PFSK-1 (cell line): ENCODE results near the gene SEC14L6.

Experiments used
- FOXP2 ChIP-seq: optimal IDR thresholded peaks from 2 replicates; pipeline ENCODE3; 2011; ENCODE audit warnings: borderline replicate concordance, control low read depth, inconsistent platforms; ENCODE audit not compliant: insufficient read depth; ENCODE audit errors: extremely low read length, extremely low read depth
- POLR2AphosphoS5 ChIP-seq: IDR thresholded peaks from 2 replicates; pipeline ENCODE4 v1.6.1; 2012; ENCODE audit warnings: low read depth, mild to moderate bottlenecking, control low read depth, low read length, moderate library complexity
- SIN3A ChIP-seq: IDR thresholded peaks from 2 replicates; pipeline ENCODE4 v1.6.1; 2012; ENCODE audit warnings: mild to moderate bottlenecking, low read length, moderate library complexity, borderline replicate concordance; ENCODE audit not compliant: insufficient read depth
- TAF1 ChIP-seq: IDR thresholded peaks from 2 replicates; pipeline ENCODE4 v1.6.1; 2012; ENCODE audit warnings: low read length, control low read depth, borderline replicate concordance; ENCODE audit not compliant: insufficient read depth
- TF ChIP-seq, protein P1 (sequence below), 2 experiments: IDR thresholded peaks; 2 replicates each; pipeline versions ENCODE4 v1.6.1 to v1.8.0; 2011 to 2012; ENCODE audit warnings: low read depth in 2 of 2, low read length in 2 of 2, control low read depth in 1 of 2, inconsistent platforms in 1 of 2, mild to moderate bottlenecking in 1 of 2, moderate library complexity in 1 of 2; ENCODE audit not compliant: insufficient read depth in 1 of 2

SEC14L6 gene

DNA sequence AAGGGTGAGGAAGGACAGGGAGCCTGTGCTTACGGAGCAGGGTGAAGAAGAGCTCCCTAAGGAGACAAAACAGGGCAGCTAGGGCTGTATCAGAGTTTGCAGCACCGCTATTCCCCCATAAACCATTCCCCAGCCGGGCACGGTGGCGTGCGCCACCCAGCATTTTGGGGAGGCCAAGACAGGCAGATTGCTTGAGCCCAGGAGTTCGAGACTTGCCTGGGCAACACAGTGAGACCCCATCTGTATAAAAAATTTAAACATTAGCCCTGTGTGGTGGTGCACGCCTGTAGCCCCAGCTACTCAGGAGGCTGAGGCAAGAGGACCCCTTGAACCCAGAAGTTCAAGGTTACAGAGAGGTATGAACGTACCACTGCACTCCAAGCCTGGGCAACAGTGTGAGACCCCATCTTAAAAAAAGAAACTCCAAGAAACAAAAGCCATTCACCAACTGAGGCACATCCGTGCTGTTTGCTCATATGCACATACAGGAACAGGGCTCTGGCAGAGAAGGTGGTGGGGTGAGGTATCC lies 23.2 kb upstream of the SEC14L6 start:
- no peak for TF ChIP-seq SIN3A
- TF ChIP-seq FOXP2: no peak
- TF ChIP-seq, protein P1, sequence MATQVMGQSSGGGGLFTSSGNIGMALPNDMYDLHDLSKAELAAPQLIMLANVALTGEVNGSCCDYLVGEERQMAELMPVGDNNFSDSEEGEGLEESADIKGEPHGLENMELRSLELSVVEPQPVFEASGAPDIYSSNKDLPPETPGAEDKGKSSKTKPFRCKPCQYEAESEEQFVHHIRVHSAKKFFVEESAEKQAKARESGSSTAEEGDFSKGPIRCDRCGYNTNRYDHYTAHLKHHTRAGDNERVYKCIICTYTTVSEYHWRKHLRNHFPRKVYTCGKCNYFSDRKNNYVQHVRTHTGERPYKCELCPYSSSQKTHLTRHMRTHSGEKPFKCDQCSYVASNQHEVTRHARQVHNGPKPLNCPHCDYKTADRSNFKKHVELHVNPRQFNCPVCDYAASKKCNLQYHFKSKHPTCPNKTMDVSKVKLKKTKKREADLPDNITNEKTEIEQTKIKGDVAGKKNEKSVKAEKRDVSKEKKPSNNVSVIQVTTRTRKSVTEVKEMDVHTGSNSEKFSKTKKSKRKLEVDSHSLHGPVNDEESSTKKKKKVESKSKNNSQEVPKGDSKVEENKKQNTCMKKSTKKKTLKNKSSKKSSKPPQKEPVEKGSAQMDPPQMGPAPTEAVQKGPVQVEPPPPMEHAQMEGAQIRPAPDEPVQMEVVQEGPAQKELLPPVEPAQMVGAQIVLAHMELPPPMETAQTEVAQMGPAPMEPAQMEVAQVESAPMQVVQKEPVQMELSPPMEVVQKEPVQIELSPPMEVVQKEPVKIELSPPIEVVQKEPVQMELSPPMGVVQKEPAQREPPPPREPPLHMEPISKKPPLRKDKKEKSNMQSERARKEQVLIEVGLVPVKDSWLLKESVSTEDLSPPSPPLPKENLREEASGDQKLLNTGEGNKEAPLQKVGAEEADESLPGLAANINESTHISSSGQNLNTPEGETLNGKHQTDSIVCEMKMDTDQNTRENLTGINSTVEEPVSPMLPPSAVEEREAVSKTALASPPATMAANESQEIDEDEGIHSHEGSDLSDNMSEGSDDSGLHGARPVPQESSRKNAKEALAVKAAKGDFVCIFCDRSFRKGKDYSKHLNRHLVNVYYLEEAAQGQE (IDR thresholded peaks at IDR 0.05; ENCODE audit: insufficient read depth in 1 of 2, low read depth in 2 of 2, low read length in 2 of 2): no peak
- no peak for TF ChIP-seq TAF1
- TF ChIP-seq POLR2AphosphoS5: no peak

DNA sequence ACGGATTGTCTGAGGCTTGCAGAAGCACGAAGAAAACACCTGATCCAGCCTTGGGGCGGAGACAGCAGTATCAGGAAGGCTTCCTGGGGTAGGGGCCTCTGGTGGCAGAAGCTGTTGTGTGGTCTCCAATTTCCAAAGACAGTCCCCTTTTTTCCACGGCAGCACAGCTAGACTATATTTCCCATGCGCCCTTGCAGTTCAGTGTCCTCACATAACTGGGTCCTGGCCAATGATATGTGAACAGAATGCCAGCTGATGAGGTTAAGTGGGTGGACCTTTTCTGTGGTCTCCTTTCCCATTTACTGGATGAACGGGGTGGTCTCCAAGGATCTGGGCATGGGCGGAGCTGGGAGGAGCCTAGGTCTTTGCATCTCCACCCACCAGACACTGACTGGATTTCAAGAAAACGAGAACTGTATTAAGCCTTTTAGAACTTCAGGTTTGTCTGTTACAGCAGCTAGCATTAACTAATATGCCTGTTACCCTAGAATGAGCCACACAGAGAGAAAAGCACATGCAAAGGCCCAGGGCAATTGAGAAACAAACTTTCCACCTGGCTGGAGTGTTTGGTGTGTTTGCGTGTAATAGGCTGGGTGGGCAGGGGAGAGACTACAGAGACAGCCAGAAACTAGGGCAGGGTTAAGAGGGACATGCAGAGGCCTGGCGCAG lies 21.7 kb upstream of the SEC14L6 start:
- TF ChIP-seq, protein P1 (IDR thresholded peaks at IDR 0.05; ENCODE audit: insufficient read depth in 1 of 2, low read depth in 2 of 2, low read length in 2 of 2): no peak
- TF ChIP-seq TAF1: no peak
- no peak for TF ChIP-seq SIN3A
- TF ChIP-seq POLR2AphosphoS5: no peak
- no peak for TF ChIP-seq FOXP2

DNA sequence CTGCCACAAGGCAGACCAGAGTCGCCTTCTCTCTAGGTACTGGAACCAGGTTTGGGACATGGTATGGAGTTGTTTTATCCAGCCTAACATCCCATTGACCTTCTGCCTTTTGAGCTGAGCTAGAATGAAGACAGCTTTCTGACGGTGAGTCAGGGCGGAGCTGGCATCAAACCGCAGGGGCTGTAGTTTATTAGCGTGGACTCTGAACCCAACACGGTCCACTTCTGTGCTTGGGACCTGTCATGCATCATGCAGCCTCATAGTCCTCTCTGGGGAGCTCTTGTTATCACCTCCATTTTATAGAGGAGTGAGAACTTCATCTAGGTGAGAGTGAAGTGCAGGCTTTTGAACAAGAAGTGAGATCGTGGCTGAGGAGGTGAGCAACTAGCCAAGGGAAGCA lies 19.6 kb upstream of the SEC14L6 start:
- TF ChIP-seq, protein P1 (IDR thresholded peaks at IDR 0.05; ENCODE audit: insufficient read depth in 1 of 2, low read depth in 2 of 2, low read length in 2 of 2): no peak
- TF ChIP-seq TAF1: no peak
- TF ChIP-seq FOXP2: no peak
- TF ChIP-seq SIN3A: no peak
- TF ChIP-seq POLR2AphosphoS5: no peak

DNA sequence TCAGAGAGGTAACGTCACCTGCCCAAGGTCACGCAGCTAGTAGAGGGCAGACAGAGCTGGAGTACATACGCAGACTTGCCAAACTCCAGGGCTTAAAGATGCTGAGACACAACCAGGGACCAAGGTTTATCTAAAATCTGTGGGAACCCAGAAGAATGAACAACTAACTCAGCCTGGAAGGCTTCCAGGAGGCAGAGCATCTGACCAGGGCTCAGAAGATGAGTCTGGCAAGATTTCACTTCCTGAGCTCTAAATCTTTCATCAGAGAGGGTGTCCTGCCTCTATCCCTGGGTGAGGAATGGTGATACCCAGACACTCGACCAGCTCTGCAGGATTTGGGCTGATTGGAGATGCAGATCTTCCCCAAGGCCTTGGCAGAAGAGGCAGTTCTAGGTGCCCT lies 18.8 kb upstream of the SEC14L6 start:
- no peak for TF ChIP-seq TAF1
- no peak for TF ChIP-seq SIN3A
- no peak for TF ChIP-seq POLR2AphosphoS5
- TF ChIP-seq FOXP2: no peak
- TF ChIP-seq, protein P1 (IDR thresholded peaks at IDR 0.05; ENCODE audit: insufficient read depth in 1 of 2, low read depth in 2 of 2, low read length in 2 of 2): no peak

DNA sequence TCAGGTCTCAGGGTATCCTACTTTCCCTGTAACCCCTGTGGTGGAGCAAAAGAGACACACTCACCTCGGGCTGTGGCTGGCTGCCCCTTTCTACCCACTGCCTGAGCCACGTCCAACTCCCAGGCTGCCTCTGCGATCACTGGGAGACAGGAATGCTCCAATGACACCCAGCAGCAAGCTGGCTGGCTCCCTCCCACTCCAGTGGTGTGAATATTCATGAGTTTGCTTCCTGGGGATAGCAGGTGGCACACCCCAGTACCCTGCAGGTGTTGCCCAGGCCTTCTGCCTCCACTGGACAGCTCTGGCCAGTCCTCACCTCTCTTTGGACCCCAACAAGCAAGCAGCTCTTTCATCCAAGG lies 18.2 kb upstream of the SEC14L6 start:
- TF ChIP-seq FOXP2 (no peak), POLR2AphosphoS5 (no peak)
